Smooth muscle cell (in vitro differentiated cells): ENCODE data around the gene FNDC3B. TPM values are rescaled to one million over a fixed set of nuclear protein-coding genes. Genes with fewer than 3 reads are reported as not detected.
A peak's percentile ranks its signal among the peaks of the same experiment; 100 is the strongest.

Experiments
- DNase-seq: peaks from one replicate; lab custom pipeline; 2025; ENCODE audit not compliant: unreplicated experiment; lab: John Stamatoyannopoulos, UW
- H2AFZ ChIP-seq: fragments of 200-600 bp; sonication (generic); 2 replicates; pipeline ENCODE4 v1.6.0; 2016; ENCODE audit warnings: antibody characterized with exemption, low read depth, mild to moderate bottlenecking
- H3F3A ChIP-seq: fragments of 200-600 bp; sonication (generic); 2 replicates; pipeline ENCODE4 v1.6.0; 2017; ENCODE audit warnings: antibody characterized with exemption, low read depth
- H3K27ac ChIP-seq: fragments of 200-600 bp; sonication (generic); 2 replicates; pipeline ENCODE4 v1.5.1; 2016; ENCODE audit warnings: low read depth, mild to moderate bottlenecking
- H3K27me3 ChIP-seq: fragments of 200-600 bp; sonication (generic); 2 replicates; pipeline ENCODE4 v1.6.1; 2016; ENCODE audit warnings: low read depth, mild to moderate bottlenecking
- H3K36me3 ChIP-seq: fragments of 200-600 bp; sonication (generic); 2 replicates; pipeline ENCODE4 v1.5.1; 2016; ENCODE audit warnings: low read depth
- H3K4me1 ChIP-seq: fragments of 200-600 bp; sonication (generic); 2 replicates; pipeline ENCODE4 v1.5.1; 2016; ENCODE audit warnings: low read depth
- H3K4me2 ChIP-seq: fragments of 200-600 bp; sonication (generic); 2 replicates; pipeline ENCODE4 v1.6.0; 2016; ENCODE audit warnings: mild to moderate bottlenecking
- H3K4me3 ChIP-seq: fragments of 200-600 bp; sonication (generic); 2 replicates; pipeline ENCODE4 v1.5.1; 2016; ENCODE audit warnings: mild to moderate bottlenecking
- H3K79me2 ChIP-seq: fragments of 200-600 bp; sonication (generic); 2 replicates; pipeline ENCODE4 v1.6.0; 2016; ENCODE audit warnings: low read depth, mild to moderate bottlenecking
- H3K9ac ChIP-seq: fragments of 200-600 bp; sonication (generic); 2 replicates; pipeline ENCODE4 v1.6.0; 2016; ENCODE audit warnings: low read depth
- H3K9me3 ChIP-seq: fragments of 200-600 bp; sonication (generic); replicated peaks from 2 replicates; pipeline ENCODE4 v1.5.1; 2016; ENCODE audit warnings: low read depth
- H4K20me1 ChIP-seq: fragments of 200-600 bp; sonication (generic); 2 replicates; pipeline ENCODE4 v1.6.0; 2016; ENCODE audit warnings: low read depth
- CTCF ChIP-seq: fragments of 200-600 bp; sonication (generic); IDR thresholded peaks from 2 replicates; pipeline ENCODE4 v1.5.1; 2017; ENCODE audit warnings: borderline replicate concordance, mild to moderate bottlenecking, antibody characterized with exemption; ENCODE audit not compliant: insufficient read depth, poor library complexity, severe bottlenecking
- WGBS: methylation state at CpG from one replicate; pipeline ENCODE4 v1.1.7; 2016; ENCODE audit warnings: low lambda C conversion rate; 5-methylcytosine and 5-hydroxymethylcytosine counted together
- polyA plus RNA-seq: library from polyadenylated mRNA; unstranded; fragments of >200 nt; fragmentation: Nextera tagmentation; extraction: Ambion mirVana; gene quantifications from 2 replicates; pipeline ENCODE4 v1.2.1, GENCODE V29; 2016
- total RNA-seq: library from RNA; depleted of rRNA; stranded (reverse); fragments of >200 nt; gene quantifications from 2 replicates; pipeline ENCODE4 v1.2.3, GENCODE V29; 2014

FNDC3B gene
- total and polyA plus RNA-seq, 2 experiments from 2014 or later, result 149 to 294 TPM

- no peaks in the 10 kb centered on the region for H3K27me3 ChIP-seq
- H3K9ac ChIP-seq, result no peak overlapping the region
- H3K36me3 ChIP-seq, result no peaks in the 10 kb centered on the region
- no peak for DNase-seq
- 64% methylated on average over 5 of the region's 5 CpGs for WGBS
- H3K79me2 ChIP-seq, result peaks cover 95% of the 10 kb centered on the region
- peaks cover 26% of the 10 kb centered on the region for H3K4me1 ChIP-seq
- H3K4me2 ChIP-seq, result peak overlapping the region; percentile 31
- peak overlapping the region; percentile 73 for H3K27ac ChIP-seq
- H3K9me3 ChIP-seq, result no peaks in the 10 kb centered on the region
- peaks cover 27% of the 10 kb centered on the region for H3F3A ChIP-seq
- no peak overlapping the region for H3K4me3 ChIP-seq
- H4K20me1 ChIP-seq, result peaks cover 100% of the 10 kb centered on the region
- no peak for TF ChIP-seq CTCF
- H2AFZ ChIP-seq, result no peak overlapping the region
These were observed 178.5 kb downstream of the FNDC3B start for GRCh38 chr3:172217877-172218276.

GRCh38 chr3:172218350-172219323, 179.3 kb downstream of the FNDC3B start:
- no peaks in the 10 kb centered on the region for H3K27me3 ChIP-seq
- no peak overlapping the region for H2AFZ ChIP-seq
- no peak for DNase-seq
- H3K4me1 ChIP-seq, result peaks cover 28% of the 10 kb centered on the region
- no peaks in the 10 kb centered on the region for H3K9me3 ChIP-seq
- H4K20me1 ChIP-seq, result peaks cover 100% of the 10 kb centered on the region
- no peak overlapping the region for H3K4me3 ChIP-seq
- H3K79me2 ChIP-seq, result peaks cover 100% of the 10 kb centered on the region
- WGBS, result 54% methylated on average over 5 of the region's 5 CpGs
- peak overlapping the region; percentile 31 for H3K4me2 ChIP-seq
- H3K9ac ChIP-seq, result no peak overlapping the region
- peak overlapping the region; percentile 73 for H3K27ac ChIP-seq
- H3F3A ChIP-seq, result peaks cover 27% of the 10 kb centered on the region
- H3K36me3 ChIP-seq, result no peaks in the 10 kb centered on the region
- TF ChIP-seq CTCF, result no peak

- Histone ChIP-seq H3K4me2 (peak overlapping the region; percentile 6), H3K36me3 (no peaks in the 10 kb centered on the region), H3F3A (peaks cover 32% of the 10 kb centered on the region), H3K27ac (peak overlapping the region; percentile 73), H3K9me3 (no peaks in the 10 kb centered on the region), H3K4me1 (peaks cover 21% of the 10 kb centered on the region), H3K27me3 (no peaks in the 10 kb centered on the region), H3K4me3 (no peak overlapping the region), H3K79me2 (peaks cover 100% of the 10 kb centered on the region), H2AFZ (no peak overlapping the region), H4K20me1 (peaks cover 100% of the 10 kb centered on the region), H3K9ac (no peak overlapping the region)
- no peak for TF ChIP-seq CTCF
- DNase-seq, result no peak
These were observed 180.4 kb downstream of the FNDC3B start for GRCh38 chr3:172219750-172220149.
